Left lobe of liver (tissue), 2 donors: ENCODE measurements around the gene TMEM80. TPM values are rescaled to one million over a fixed set of nuclear protein-coding genes. Genes with fewer than 3 reads are reported as not detected.
"Not testable (repeated sequence)": the region's sequence is repeated elsewhere in the genome, so short reads cannot be mapped to it uniquely, and the experiment has no call there.

ENCODE experiments used
- ATAC-seq: fragments of 200-7000 bp; cut with Tn5 transposase; one replicate; pipeline ENCODE4 v1.9.1; 2020; ENCODE audit warnings: mild to moderate bottlenecking, moderate library complexity
- DNase-seq: peaks from one replicate; pipeline ENCODE4 v3.0.0-alpha.2; 2020; ENCODE audit warnings: low spot score
- total RNA-seq: library from RNA; stranded (reverse); gene quantifications from one replicate; pipeline ENCODE4 v1.2.1, GENCODE V29; 2021
- donor health status: DM: no; HTN: no; CAD: no; lungs with moderate emphysema.
- donor health status: DM: no; HTN: yes; CAD: no.

Gene TMEM80
- total RNA-seq, 1 donor from 2014 or later: 16.8 TPM

DNA sequence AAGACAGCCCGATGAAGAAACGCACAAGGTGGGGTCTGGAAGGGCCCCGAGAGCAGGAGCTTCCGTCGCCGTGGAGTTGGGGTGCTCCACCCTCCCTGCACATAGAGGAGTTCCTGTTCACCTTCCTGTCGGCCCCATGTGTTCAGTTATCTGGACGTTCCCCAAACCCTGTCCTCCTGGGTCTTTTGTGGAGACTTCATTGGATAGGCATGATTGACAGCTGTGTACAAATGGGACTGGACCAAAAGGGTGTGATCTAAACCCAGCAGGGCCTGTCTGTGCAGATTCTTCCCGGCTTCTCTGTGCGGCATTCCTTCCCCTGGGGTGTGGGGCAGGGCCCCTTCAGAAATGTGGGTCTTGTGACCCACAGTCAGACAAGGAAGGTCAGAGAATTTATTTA, 42.3 kb downstream of the TMEM80 start:
- not testable (repeated sequence) for DNase-seq, ATAC-seq

GRCh38 chr11:742156-742546, 46.5 kb downstream of the TMEM80 start:
- no peak for DNase-seq
- no peak for ATAC-seq

DNA sequence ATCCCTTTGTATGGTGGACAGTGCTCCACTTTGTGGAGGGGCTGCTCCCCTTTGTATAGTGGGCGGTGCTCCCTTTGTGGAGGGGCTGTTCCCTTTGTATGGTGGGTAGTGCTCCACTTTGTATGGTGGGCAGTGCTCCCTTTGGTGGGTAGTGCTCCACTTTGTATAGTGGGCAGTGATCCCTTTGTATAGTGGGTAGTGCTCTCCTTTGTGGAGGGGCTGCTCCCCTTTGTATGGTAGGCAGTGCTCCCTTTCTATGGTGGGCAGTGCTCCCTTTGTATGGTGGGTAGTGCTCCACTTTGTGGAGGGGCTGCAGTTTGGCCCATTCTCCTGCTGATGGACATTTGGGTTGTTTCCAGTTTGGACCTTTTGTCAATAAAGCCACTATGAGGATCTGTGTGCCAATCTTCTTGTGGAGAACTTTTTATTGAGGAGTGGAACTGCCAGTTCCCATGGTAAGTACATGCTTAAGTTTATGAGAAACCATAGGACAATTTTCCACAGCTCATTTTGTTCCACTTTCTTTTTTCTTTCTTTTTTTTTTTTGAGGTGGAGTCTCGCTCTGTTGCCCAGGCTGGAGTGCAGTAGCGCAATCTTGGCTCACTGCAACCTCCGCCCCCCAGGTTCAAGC, 47.1 kb downstream of the TMEM80 start:
- DNase-seq (no peak), ATAC-seq (no peak)

DNA sequence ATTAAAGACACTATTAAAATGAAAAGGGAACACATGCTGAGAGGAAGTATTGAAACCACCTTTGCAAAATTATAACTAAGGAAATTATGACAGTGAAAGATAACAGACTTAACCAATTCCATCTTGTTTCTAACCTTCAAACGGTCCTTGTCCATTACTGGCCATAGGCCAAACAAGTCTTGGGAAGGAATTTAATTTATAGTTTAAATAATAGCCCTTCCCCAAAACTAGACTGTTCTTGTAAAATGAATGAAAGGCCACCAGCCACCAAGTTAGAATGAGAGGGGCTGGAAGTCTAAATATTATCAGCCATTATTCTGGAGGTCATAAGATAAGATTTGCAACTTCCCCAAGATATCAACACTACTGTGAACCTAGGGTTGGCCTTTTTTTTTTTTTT, 49.8 kb downstream of the TMEM80 start:
- DNase-seq (no peak), ATAC-seq (no peak)

- DNase-seq: no peak
- ATAC-seq: peak; percentile 50
Observed at GRCh38 chr11:746289-747157, 50.9 kb downstream of the TMEM80 start.

DNA sequence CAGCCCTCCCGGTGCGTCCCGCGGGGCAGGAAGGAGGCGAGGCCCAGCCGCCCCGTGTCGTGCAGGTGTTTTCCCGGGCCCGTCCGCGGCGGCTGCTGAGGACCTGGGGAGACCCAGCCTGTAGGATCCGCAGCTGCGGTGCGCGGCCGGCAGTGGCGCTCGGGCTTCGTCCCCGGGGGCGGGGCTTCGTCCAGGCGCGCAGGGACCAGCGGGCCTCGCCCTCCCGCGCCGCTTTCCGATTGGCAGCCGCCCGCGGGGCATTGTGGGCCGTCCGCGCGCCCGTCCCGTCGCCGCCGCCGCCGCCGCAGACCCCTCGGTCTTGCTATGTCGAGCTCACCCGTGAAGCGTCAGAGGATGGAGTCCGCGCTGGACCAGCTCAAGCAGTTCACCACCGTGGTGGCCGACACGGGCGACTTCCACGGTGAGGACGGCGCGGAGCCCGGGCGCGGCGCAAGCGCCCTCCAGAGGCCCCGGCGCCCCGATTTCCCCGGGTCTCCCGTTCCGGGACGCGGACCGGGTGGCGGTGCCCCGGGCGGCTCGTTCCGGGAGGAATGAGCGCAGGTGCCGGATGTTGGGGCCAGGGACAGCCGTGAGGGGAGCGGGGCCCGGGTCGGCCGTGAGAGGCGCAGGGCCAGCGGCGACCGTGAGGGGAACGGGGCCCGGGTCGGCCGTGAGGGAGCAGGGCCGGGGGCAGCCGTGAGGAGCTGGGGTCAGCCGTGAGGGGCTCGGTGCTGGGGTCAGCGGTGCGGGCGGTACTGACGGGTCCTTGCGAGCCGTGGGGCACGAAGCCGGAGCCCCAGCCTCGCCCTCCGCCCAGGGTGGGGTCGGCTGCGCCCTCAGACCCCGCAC, 51.8 kb downstream of the TMEM80 start, which contains the start of gene TALDO1:
TSS of gene TALDO1 (plus strand) at position 307 of the 849 bp plus-strand sequence. CDS start at position 325, 18 bp downstream.
- DNase-seq: peak; percentile 92
- peak; percentile 97 for ATAC-seq

GRCh38 chr11:748007-748359, 52.4 kb downstream of the TMEM80 start:
- DNase-seq (peak; percentile 50), ATAC-seq (peak; percentile 43)

GRCh38 chr11:749731-750130, 54.1 kb downstream of the TMEM80 start:
- DNase-seq (no peak), ATAC-seq (no peak)

Other genes starting within 250 kb of the TMEM80 start
- 10.2 TPM for gene PTDSS2, start 245.5 kb upstream of the TMEM80 start, total RNA-seq
- 85.4 TPM for gene RNH1, start 188.6 kb upstream of the TMEM80 start, total RNA-seq
- gene HRAS, start 160.2 kb upstream of the TMEM80 start, total RNA-seq: 12.9 TPM
- 0.93 TPM for gene LRRC56, start 158.3 kb upstream of the TMEM80 start, total RNA-seq
- gene LMNTD2, start 135.1 kb upstream of the TMEM80 start, total RNA-seq: 13.4 TPM
- gene RASSF7, start 134.8 kb upstream of the TMEM80 start, total RNA-seq: 36.6 TPM
- 25.4 TPM for gene PHRF1, start 119.3 kb upstream of the TMEM80 start, total RNA-seq
- gene IRF7, start 79.9 kb upstream of the TMEM80 start, total RNA-seq: 38.5 TPM
- gene CDHR5, start 70.9 kb upstream of the TMEM80 start, total RNA-seq: 64.8 TPM
- gene SCT, start 68.6 kb upstream of the TMEM80 start, total RNA-seq: 0.81 TPM
- gene DRD4, start 58.5 kb upstream of the TMEM80 start, total RNA-seq: 0.68 TPM
- gene DEAF1, start 594 bp upstream of the TMEM80 start, total RNA-seq: 14.8 TPM
- 190 TPM for gene EPS8L2, start 10.4 kb downstream of the TMEM80 start, total RNA-seq
- gene TALDO1, start 51.6 kb downstream of the TMEM80 start, total RNA-seq: 147 TPM
- gene GATD1, start 81.7 kb downstream of the TMEM80 start, total RNA-seq: 31.7 TPM
- 0.43 TPM for gene CEND1, start 94.3 kb downstream of the TMEM80 start, total RNA-seq
- gene SLC25A22, start 102.5 kb downstream of the TMEM80 start, total RNA-seq: 51.4 TPM
- gene PIDD1, start 109.4 kb downstream of the TMEM80 start, total RNA-seq: 14.9 TPM
- 511 TPM for gene RPLP2, start 114.2 kb downstream of the TMEM80 start, total RNA-seq
- 107 TPM for gene PNPLA2, start 123.1 kb downstream of the TMEM80 start, total RNA-seq
- gene CRACR2B, start 132.1 kb downstream of the TMEM80 start, total RNA-seq: 3.5 TPM
- 120 TPM for gene CD151, start 137.1 kb downstream of the TMEM80 start, total RNA-seq
- gene POLR2L, start 146.7 kb downstream of the TMEM80 start, total RNA-seq: 81.5 TPM
- 17.1 TPM for gene TSPAN4, start 147.0 kb downstream of the TMEM80 start, total RNA-seq
- 146 TPM for gene CHID1, start 215.0 kb downstream of the TMEM80 start, total RNA-seq
- 53.7 TPM for gene AP2A2, start 230.1 kb downstream of the TMEM80 start, total RNA-seq